GM23338 (cell line): ENCODE data around the gene GALNT7.

Source experiments
- CREB1 ChIP-seq: fragments of 250-450 bp; sonication (Bioruptor Pico); IDR thresholded peaks from 2 replicates; pipeline ENCODE4 v1.5.0; 2020; ENCODE audit warnings: low read depth, mild to moderate bottlenecking, moderate library complexity
- CTCF ChIP-seq, 2 experiments: fragments of 200-600 bp in 1 of 2; sonication (generic) in 1 of 2; conservative IDR thresholded peaks; 2 replicates each; pipeline versions ENCODE4 v1.5.1 to v1.6.1; 2016 to 2017; ENCODE audit warnings: antibody characterized with exemption in 2 of 2, low read depth in 2 of 2, mild to moderate bottlenecking in 2 of 2, moderate library complexity in 1 of 2
- ETS1 ChIP-seq: IDR thresholded peaks from 2 replicates; pipeline ENCODE4 v1.6.1; 2016; ENCODE audit warnings: antibody characterized with exemption
- EZH2 ChIP-seq: fragments of 200-600 bp; sonication (generic); IDR thresholded peaks from one replicate; pipeline ENCODE4 v1.8.0; 2017; ENCODE audit warnings: antibody characterized with exemption, mild to moderate bottlenecking, low read depth; ENCODE audit not compliant: unreplicated experiment
- POLR2AphosphoS5 ChIP-seq: IDR thresholded peaks from 2 replicates; pipeline ENCODE4 v1.6.1; 2016; ENCODE audit warnings: antibody characterized with exemption, low read depth
- ZNF462 ChIP-seq: fragments of 250-450 bp; sonication (Bioruptor Pico); IDR thresholded peaks from 2 replicates; pipeline ENCODE4 v1.5.0; 2020; ENCODE audit warnings: mild to moderate bottlenecking, moderate library complexity
- TF ChIP-seq, protein P1 (sequence below): IDR thresholded peaks from one replicate; pipeline ENCODE4 v1.6.1; 2018; ENCODE audit warnings: antibody characterized with exemption; ENCODE audit not compliant: unreplicated experiment

GRCh38 chr4:173245952-173246351, 77.3 kb downstream of the GALNT7 start:
- TF ChIP-seq EZH2 (no peak), CTCF (conservative IDR thresholded peaks at IDR 0.05; ENCODE audit: low read depth in 2 of 2) (no peak), CREB1 (CRISPR knock-in tag) (no peak), POLR2AphosphoS5 (no peak), ETS1 (no peak), ZNF462 (CRISPR knock-in tag) (no peak)
- TF ChIP-seq, protein P1, sequence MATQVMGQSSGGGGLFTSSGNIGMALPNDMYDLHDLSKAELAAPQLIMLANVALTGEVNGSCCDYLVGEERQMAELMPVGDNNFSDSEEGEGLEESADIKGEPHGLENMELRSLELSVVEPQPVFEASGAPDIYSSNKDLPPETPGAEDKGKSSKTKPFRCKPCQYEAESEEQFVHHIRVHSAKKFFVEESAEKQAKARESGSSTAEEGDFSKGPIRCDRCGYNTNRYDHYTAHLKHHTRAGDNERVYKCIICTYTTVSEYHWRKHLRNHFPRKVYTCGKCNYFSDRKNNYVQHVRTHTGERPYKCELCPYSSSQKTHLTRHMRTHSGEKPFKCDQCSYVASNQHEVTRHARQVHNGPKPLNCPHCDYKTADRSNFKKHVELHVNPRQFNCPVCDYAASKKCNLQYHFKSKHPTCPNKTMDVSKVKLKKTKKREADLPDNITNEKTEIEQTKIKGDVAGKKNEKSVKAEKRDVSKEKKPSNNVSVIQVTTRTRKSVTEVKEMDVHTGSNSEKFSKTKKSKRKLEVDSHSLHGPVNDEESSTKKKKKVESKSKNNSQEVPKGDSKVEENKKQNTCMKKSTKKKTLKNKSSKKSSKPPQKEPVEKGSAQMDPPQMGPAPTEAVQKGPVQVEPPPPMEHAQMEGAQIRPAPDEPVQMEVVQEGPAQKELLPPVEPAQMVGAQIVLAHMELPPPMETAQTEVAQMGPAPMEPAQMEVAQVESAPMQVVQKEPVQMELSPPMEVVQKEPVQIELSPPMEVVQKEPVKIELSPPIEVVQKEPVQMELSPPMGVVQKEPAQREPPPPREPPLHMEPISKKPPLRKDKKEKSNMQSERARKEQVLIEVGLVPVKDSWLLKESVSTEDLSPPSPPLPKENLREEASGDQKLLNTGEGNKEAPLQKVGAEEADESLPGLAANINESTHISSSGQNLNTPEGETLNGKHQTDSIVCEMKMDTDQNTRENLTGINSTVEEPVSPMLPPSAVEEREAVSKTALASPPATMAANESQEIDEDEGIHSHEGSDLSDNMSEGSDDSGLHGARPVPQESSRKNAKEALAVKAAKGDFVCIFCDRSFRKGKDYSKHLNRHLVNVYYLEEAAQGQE, result no peak
